ENCODE results near the gene ZNF142. TPM values are rescaled to one million over a fixed set of nuclear protein-coding genes. Genes with fewer than 3 reads are reported as not detected.

The ZNF142 gene
- 5.6 and 7.3 TPM in 2 replicates for total RNA-seq
- 4.3 and 8.1 TPM in 2 replicates for polyA plus RNA-seq
- polyA plus RNA-seq (2012), result 7.8 and 9.4 TPM in 2 replicates
- polyA minus RNA-seq (ENCODE audit: low replicate concordance), result 60.5 and 107 TPM in 2 replicates

GRCh38 chr2:218659258-218659987, at the start of gene ZNF142, which contains the start of gene BCS1L:
Gene ZNF142 (minus strand): TSS chr2:218659623. CDS start chr2:218656429, 3,194 bp downstream.
Gene BCS1L (plus strand): TSS chr2:218659683. CDS start chr2:218660988, 1,305 bp downstream.
- H3K36me3 ChIP-seq (ENCODE audit: control insufficient read depth, insufficient read depth, low read length), result peaks cover 25% of the 10 kb centered on the region
- peaks cover 20% of the 10 kb centered on the region for H3K79me2 ChIP-seq (ENCODE audit: control insufficient read depth, insufficient read depth, low read length)
- H3K9ac ChIP-seq (ENCODE audit: insufficient read depth, low read length), result peak within 1 kb of the TSS; percentile 35
- no peaks in the 10 kb centered on the region for H4K20me1 ChIP-seq (ENCODE audit: control insufficient read depth, extremely low read depth, insufficient read depth, low read length)
- H3K4me2 ChIP-seq (ENCODE audit: extremely low read depth, insufficient read depth, low read length), result peak within 1 kb of the TSS; percentile 97
- H3K9me3 ChIP-seq (ENCODE audit: control insufficient read depth, insufficient read depth, low read depth, low read length), result no peaks in the 10 kb centered on the region
- peak within 1 kb of the TSS; percentile 57 for H3K27ac ChIP-seq (ENCODE audit: insufficient read depth, low read length)
- no peaks in the 10 kb centered on the region for H3K4me1 ChIP-seq (ENCODE audit: control insufficient read depth, extremely low read depth, insufficient read depth, low read length)
- TF ChIP-seq CTCF (conservative IDR thresholded peaks at IDR 0.05 in 1 of 2, IDR thresholded peaks at IDR 0.05 in 1 of 2; ENCODE audit: low read depth in 1 of 2, low read length in 2 of 2) (no peak), EZH2 (IDR thresholded peaks at IDR 0.05; ENCODE audit: low read length, missing control alignments) (no peak)
- DNase-seq (ENCODE audit: low read depth in 2 of 2), result peak; percentile 84 to 85
- peak within 1 kb of the TSS; percentile 83 for H2AFZ ChIP-seq (ENCODE audit: low read length)
- H3K4me3 ChIP-seq (replicated peaks in 1 of 4; ENCODE audit: control extremely low read depth in 1 of 4, insufficient read depth in 1 of 4, low read depth in 3 of 4, low read length in 4 of 4), result peak within 1 kb of the TSS; percentile 40 to 95 (median 74)
- no peaks in the 10 kb centered on the region for H3K27me3 ChIP-seq (ENCODE audit: control insufficient read depth, insufficient read depth, low read length)

- no peak overlapping the region for H3K27ac ChIP-seq (ENCODE audit: insufficient read depth, low read length)
- H4K20me1 ChIP-seq (ENCODE audit: control insufficient read depth, extremely low read depth, insufficient read depth, low read length), result no peaks in the 10 kb centered on the region
- TF ChIP-seq EZH2 (IDR thresholded peaks at IDR 0.05; ENCODE audit: low read length, missing control alignments), result no peak
- no peak for TF ChIP-seq CTCF (conservative IDR thresholded peaks at IDR 0.05 in 1 of 2, IDR thresholded peaks at IDR 0.05 in 1 of 2; ENCODE audit: low read depth in 1 of 2, low read length in 2 of 2)
- H3K36me3 ChIP-seq (ENCODE audit: control insufficient read depth, insufficient read depth, low read length), result no peaks in the 10 kb centered on the region
- no peak overlapping the region for H3K4me2 ChIP-seq (ENCODE audit: extremely low read depth, insufficient read depth, low read length)
- H3K79me2 ChIP-seq (ENCODE audit: control insufficient read depth, insufficient read depth, low read length), result peaks cover 15% of the 10 kb centered on the region
- H3K27me3 ChIP-seq (ENCODE audit: control insufficient read depth, insufficient read depth, low read length), result no peaks in the 10 kb centered on the region
- H3K9ac ChIP-seq (ENCODE audit: insufficient read depth, low read length), result no peak overlapping the region
- DNase-seq (ENCODE audit: low read depth in 2 of 2), result no peak
- no peaks in the 10 kb centered on the region for H3K9me3 ChIP-seq (ENCODE audit: control insufficient read depth, insufficient read depth, low read depth, low read length)
- H2AFZ ChIP-seq (ENCODE audit: low read length), result no peak overlapping the region
- H3K4me3 ChIP-seq (replicated peaks in 1 of 4; ENCODE audit: control extremely low read depth in 1 of 4, insufficient read depth in 1 of 4, low read depth in 3 of 4, low read length in 4 of 4), result no peak overlapping the region
- H3K4me1 ChIP-seq (ENCODE audit: control insufficient read depth, extremely low read depth, insufficient read depth, low read length), result no peaks in the 10 kb centered on the region
Observed at GRCh38 chr2:218708086-218708485, 48.7 kb upstream of the ZNF142 start.

GRCh38 chr2:218703341-218703740, 43.9 kb upstream of the ZNF142 start:
- Histone ChIP-seq H3K27ac (ENCODE audit: insufficient read depth, low read length) (no peak overlapping the region), H2AFZ (ENCODE audit: low read length) (no peak overlapping the region), H3K4me1 (ENCODE audit: control insufficient read depth, extremely low read depth, insufficient read depth, low read length) (no peaks in the 10 kb centered on the region), H3K36me3 (ENCODE audit: control insufficient read depth, insufficient read depth, low read length) (no peaks in the 10 kb centered on the region), H3K9me3 (ENCODE audit: control insufficient read depth, insufficient read depth, low read depth, low read length) (no peaks in the 10 kb centered on the region), H4K20me1 (ENCODE audit: control insufficient read depth, extremely low read depth, insufficient read depth, low read length) (no peaks in the 10 kb centered on the region), H3K27me3 (ENCODE audit: control insufficient read depth, insufficient read depth, low read length) (no peaks in the 10 kb centered on the region), H3K9ac (ENCODE audit: insufficient read depth, low read length) (no peak overlapping the region), H3K4me2 (ENCODE audit: extremely low read depth, insufficient read depth, low read length) (no peak overlapping the region), H3K4me3 (replicated peaks in 1 of 4; ENCODE audit: control extremely low read depth in 1 of 4, insufficient read depth in 1 of 4, low read depth in 3 of 4, low read length in 4 of 4) (no peak overlapping the region), H3K79me2 (ENCODE audit: control insufficient read depth, insufficient read depth, low read length) (no peaks in the 10 kb centered on the region)
- DNase-seq (ENCODE audit: low read depth in 2 of 2), result no peak
- TF ChIP-seq EZH2 (IDR thresholded peaks at IDR 0.05; ENCODE audit: low read length, missing control alignments) (no peak), CTCF (conservative IDR thresholded peaks at IDR 0.05 in 1 of 2, IDR thresholded peaks at IDR 0.05 in 1 of 2; ENCODE audit: low read depth in 1 of 2, low read length in 2 of 2) (no peak)

Measured in fibroblast of lung (primary cell).